ENCODE data around the gene FSTL5. TPM values are rescaled to one million over a fixed set of nuclear protein-coding genes. Genes with fewer than 3 reads are reported as not detected.

The FSTL5 gene
- total and polyA plus RNA-seq, 2 of the 8 experiments (the other 6 are each of a cell fraction or from before 2014, with no cell fraction given), result 0.09 to 0.32 TPM

GRCh38 chr4:161382655-161383054 is 781.1 kb downstream of the FSTL5 start:
- Histone ChIP-seq H3K14ac (ENCODE audit: insufficient read length) (no peak overlapping the region), H3K4me1 (replicated peaks in 1 of 4; ENCODE audit: control insufficient read depth in 3 of 4, insufficient read depth in 4 of 4, low read length in 3 of 4) (no peaks in the 10 kb centered on the region), H2BK20ac (ENCODE audit: low read length) (no peak overlapping the region), H3K27me3 (replicated peaks in 1 of 4; ENCODE audit: control insufficient read depth in 3 of 4, extremely low read depth in 1 of 4, insufficient read depth in 3 of 4, low read length in 3 of 4) (no peaks in the 10 kb centered on the region), H2BK5ac (ENCODE audit: low read depth, low read length) (no peak overlapping the region), H3K4me3 (ENCODE audit: extremely low read depth in 1 of 4, insufficient read depth in 2 of 4, low read depth in 3 of 4, low read length in 4 of 4) (no peak overlapping the region), H3K23me2 (ENCODE audit: low read depth, low read length) (no peaks in the 10 kb centered on the region), H3K4ac (replicated peaks; ENCODE audit: insufficient read length, low read depth, low read length) (no peak overlapping the region), H4K20me1 (replicated peaks in 1 of 2; ENCODE audit: control insufficient read depth in 1 of 2, insufficient read depth in 2 of 2, low read length in 2 of 2) (no peaks in the 10 kb centered on the region), H3K79me2 (ENCODE audit: control insufficient read depth in 1 of 2, insufficient read depth in 2 of 2, low read length in 2 of 2) (no peaks in the 10 kb centered on the region), H3K36me3 (ENCODE audit: control insufficient read depth in 2 of 4, insufficient read depth in 4 of 4, low read length in 3 of 4) (no peaks in the 10 kb centered on the region; a peak in 1 of 8 replicates), H2BK120ac (replicated peaks; ENCODE audit: low read depth, low read length) (no peak overlapping the region), H3K9ac (replicated peaks in 1 of 4; ENCODE audit: extremely low read depth in 1 of 4, low read depth in 3 of 4, low read length in 3 of 4) (no peak overlapping the region), H2AFZ (ENCODE audit: low read length) (no peak overlapping the region), H2BK12ac (ENCODE audit: low read depth, low read length) (no peak overlapping the region), H3K4me2 (ENCODE audit: insufficient read depth in 1 of 2, low read depth in 2 of 2, low read length in 2 of 2) (no peak overlapping the region), H3K9me3 (ENCODE audit: insufficient read depth in 2 of 2, low read depth in 1 of 2, low read length in 1 of 2) (no peaks in the 10 kb centered on the region), H4K91ac (replicated peaks; ENCODE audit: insufficient read length, low read length) (no peak overlapping the region), H2BK15ac (ENCODE audit: low read length) (no peak overlapping the region), H3K27ac (ENCODE audit: low read depth, low read length) (no peak overlapping the region), H3K56ac (replicated peaks; ENCODE audit: insufficient read length, low read depth, low read length) (no peak overlapping the region), H3K79me1 (ENCODE audit: low read depth, low read length) (no peaks in the 10 kb centered on the region), H4K8ac (ENCODE audit: extremely low read depth, insufficient read depth, low read length) (no peak overlapping the region), H3K18ac (ENCODE audit: extremely low read depth, low read length) (no peak overlapping the region), H3K23ac (ENCODE audit: insufficient read length) (no peak overlapping the region), H4K5ac (ENCODE audit: insufficient read length, low read depth, low read length) (no peak overlapping the region), H2AK5ac (ENCODE audit: low read depth, low read length) (no peak overlapping the region)
- POLR2A ChIA-PET (ENCODE audit: partially characterized antibody), result no interaction called here
- WGBS, 2 experiments (ENCODE audit: extremely low coverage in 1 of 2, insufficient coverage in 1 of 2, insufficient read length in 1 of 2, insufficient replicate concordance in 2 of 2, low coverage in 1 of 2, low lambda C conversion rate in 2 of 2, missing lambda C conversion rate in 1 of 2), result 92 to 100% methylated on average over 1 to 6 of the region's 6 CpGs
- FAIRE-seq, result no peak
- CTCF ChIA-PET (ENCODE audit: partially characterized antibody), result no interaction called here
- no peak for DNase-seq (ENCODE audit: low read depth in 1 of 2, low spot score in 2 of 2)
- TF ChIP-seq KDM4A (IDR thresholded peaks at IDR 0.05; ENCODE audit: low read depth, low read length, severe bottlenecking) (no peak), NANOG (IDR thresholded peaks at IDR 0.05; ENCODE audit: insufficient read depth, low read depth, low read length, poor library complexity, severe bottlenecking) (no peak), YY1 (IDR thresholded peaks at IDR 0.05; ENCODE audit: low read depth, low read length) (no peak), GTF2F1 (IDR thresholded peaks at IDR 0.05; ENCODE audit: borderline replicate concordance, low read depth, low read length) (no peak), HDAC6 (IDR thresholded peaks at IDR 0.05; ENCODE audit: low read depth, low read length) (no peak), TEAD4 (IDR thresholded peaks at IDR 0.05; ENCODE audit: low read depth, low read length) (no peak), NRF1 (IDR thresholded peaks at IDR 0.05; ENCODE audit: low read depth, low read length) (no peak)

All from H1 (cell line).